K562 (cell line): ENCODE results near the gene TMC6. TPM values are rescaled to one million over a fixed set of nuclear protein-coding genes. Genes with fewer than 3 reads are reported as not detected.
"Not testable (repeated sequence)": the region's sequence is repeated elsewhere in the genome, so short reads cannot be mapped to it uniquely, and the experiment has no call there.

Experiments used
- AFF4 ChIP-seq: sonication (generic); formaldehyde crosslinking; IDR thresholded peaks from 2 replicates; pipeline ENCODE4 v1.8.0; 2023; ENCODE audit warnings: mild to moderate bottlenecking, missing genetic modification reagents
- ATF1 ChIP-seq, 2 experiments: fragments of 450-650 bp in 1 of 2; IDR thresholded peaks; 2 replicates each; pipeline ENCODE4 v1.6.1; 2016; ENCODE audit warnings: missing compliant biosample characterization in 1 of 2, missing genetic modification characterization in 1 of 2
- CTBP1 ChIP-seq: fragments of 450-650 bp; IDR thresholded peaks from 2 replicates; pipeline ENCODE4 v1.6.1; 2016; ENCODE audit warnings: borderline replicate concordance
- EP400 ChIP-seq: fragments of 450-650 bp; IDR thresholded peaks from 2 replicates; pipeline ENCODE4 v1.6.1; 2017; ENCODE audit warnings: antibody characterized with exemption, mild to moderate bottlenecking, moderate library complexity
- FOSL1 ChIP-seq: fragments of 200-800 bp; sonication (Bioruptor generic); conservative IDR thresholded peaks from 2 replicates; pipeline ENCODE4 v1.6.1; 2016; ENCODE audit warnings: missing genetic modification characterization, missing compliant biosample characterization
- GATA2 ChIP-seq: sonication (generic); formaldehyde crosslinking; IDR thresholded peaks from 2 replicates; pipeline ENCODE4 v1.4.0; 2020; ENCODE audit warnings: mild to moderate bottlenecking, missing genetic modification reagents
- KLF16 ChIP-seq: IDR thresholded peaks from 2 replicates; pipeline ENCODE4 v1.6.1; 2016; ENCODE audit warnings: antibody characterized with exemption
- LEF1 ChIP-seq: fragments of 450-650 bp; IDR thresholded peaks from 2 replicates; pipeline ENCODE4 v1.6.1; 2016; ENCODE audit warnings: mild to moderate bottlenecking
- MAZ ChIP-seq, 2 experiments: fragments of 450-650 bp in 1 of 2; sonication (generic) in 1 of 2; formaldehyde crosslinking; IDR thresholded peaks in 1 of 2; conservative IDR thresholded peaks in 1 of 2; 2 replicates each; pipeline versions ENCODE4 v1.4.0 to v1.5.0; 2020; ENCODE audit warnings: mild to moderate bottlenecking in 1 of 2, missing genetic modification reagents in 1 of 2
- MBD2 ChIP-seq: sonication (generic); IDR thresholded peaks from 2 replicates; pipeline ENCODE4 v1.6.1; 2016; ENCODE audit warnings: low read depth, borderline replicate concordance
- NFIC ChIP-seq: fragments of 450-650 bp; IDR thresholded peaks from 2 replicates; pipeline ENCODE4 v1.6.1; 2017; ENCODE audit warnings: mild to moderate bottlenecking, inconsistent platforms
- RCOR1 ChIP-seq, 2 experiments: IDR thresholded peaks; 2 replicates each; pipeline ENCODE4 v1.6.1; 2012; ENCODE audit warnings: low read depth in 2 of 2, low read length in 2 of 2, borderline replicate concordance in 1 of 2, improper control_type of control experiment in 1 of 2
- SMARCA4 ChIP-seq: fragments of 450-650 bp; IDR thresholded peaks from 2 replicates; pipeline ENCODE4 v1.6.1; 2016
- SMARCC2 ChIP-seq: fragments of 450-650 bp; IDR thresholded peaks from 2 replicates; pipeline ENCODE4 v1.6.1; 2017; ENCODE audit warnings: antibody characterized with exemption, moderate library complexity, mild to moderate bottlenecking, low read depth
- TAL1 ChIP-seq: fragments of 450-650 bp; IDR thresholded peaks from 2 replicates; pipeline ENCODE4 v1.6.1; 2016; ENCODE audit warnings: mild to moderate bottlenecking
- TEAD4 ChIP-seq, 2 experiments: sonication (generic) in 1 of 2; formaldehyde crosslinking in 1 of 2; IDR thresholded peaks; 2 replicates each; pipeline versions ENCODE4 v1.6.1 to v1.8.0; 2012 to 2022; ENCODE audit warnings: borderline replicate concordance in 1 of 2, inconsistent platforms in 1 of 2, low read length in 1 of 2, mild to moderate bottlenecking in 1 of 2, missing genetic modification reagents in 1 of 2
- ZBTB17 ChIP-seq: fragments of 450-650 bp; formaldehyde crosslinking; IDR thresholded peaks from 2 replicates; pipeline ENCODE4 v1.4.0; 2020; ENCODE audit warnings: mild to moderate bottlenecking
- polyA plus RNA-seq, 8 experiments: library from polyadenylated mRNA; depleted of rRNA in 4 of 8; stranded (reverse) in 5 of 8; unstranded in 3 of 8; fragments of >200 nt; fragmentation: Nextera tagmentation in 2 of 8; fragmentation: Illumina TruSeq in 1 of 8; extraction: Ambion mirVana in 2 of 8; extraction: Trizol in 1 of 8; gene quantifications; 2 replicates each; pipeline versions ENCODE4 v1.2.1 to v1.2.3, GENCODE V29; 2011 to 2014; ENCODE audit warnings: inconsistent platforms in 1 of 8, missing spikeins in 1 of 8
- total RNA-seq, 7 experiments: library from RNA; depleted of rRNA in 6 of 7; stranded (reverse); fragments of >200 nt in 6 of 7; fragmentation: Illumina TruSeq in 2 of 7; extraction: Trizol in 2 of 7; gene quantifications; 2 replicates each; pipeline versions ENCODE4 v1.2.1 to v1.2.3, GENCODE V29; 2011 to 2021; ENCODE audit warnings: low replicate concordance in 1 of 7
- TF ChIP-seq, protein P1 (sequence below), 3 experiments: fragments of 200-800 bp in 1 of 3; fragments of 250-450 bp in 1 of 3; fragments of 450-650 bp in 1 of 3; sonication (Bioruptor Pico) in 1 of 3; sonication (Bioruptor generic) in 1 of 3; formaldehyde crosslinking in 1 of 3; IDR thresholded peaks; 2 replicates each; pipeline versions ENCODE4 v1.6.1 to v1.8.0; 2016 to 2022; ENCODE audit warnings: mild to moderate bottlenecking in 2 of 3, missing genetic modification characterization in 2 of 3, missing compliant biosample characterization in 1 of 3, moderate library complexity in 1 of 3
- TF ChIP-seq, protein P2 (sequence below): sonication (generic); formaldehyde crosslinking; IDR thresholded peaks from 2 replicates; pipeline ENCODE4 v1.8.0; 2022; ENCODE audit warnings: missing genetic modification reagents, mild to moderate bottlenecking, moderate library complexity, borderline replicate concordance

Gene TMC6
- total and polyA plus RNA-seq, 9 of the 15 experiments (the other 6 are each of a cell fraction or from before 2014, with no cell fraction given): 4.1 to 351 (median 66.9) TPM

- TF ChIP-seq NFIC (peak; percentile 83), EP400 (peak; percentile 62), MAZ (CRISPR knock-in tag; conservative IDR thresholded peaks at IDR 0.05 in 1 of 2, IDR thresholded peaks at IDR 0.05 in 1 of 2) (peak; percentile 33 to 42; a peak in 2 of 4 replicates), TEAD4 (IDR thresholded peaks at IDR 0.05; ENCODE audit: low read length) (peak; percentile 88), SMARCC2 (peak; percentile 77; the same call in 1 of the 2 replicates), LEF1 (0 out of 2 replicates have a peak, but pooled peaks have one; percentile 38), FOSL1 (peak; percentile 49), CTBP1 (peak; percentile 93), ZBTB17 (CRISPR knock-in tag) (peak; percentile 92), RCOR1 (IDR thresholded peaks at IDR 0.05; ENCODE audit: borderline replicate concordance in 1 of 2, low read depth in 2 of 2, low read length in 2 of 2) (peak; percentile 53 to 60; a peak in 2 of 4 replicates), KLF16 (peak; percentile 88), ATF1 (tag; IDR thresholded peaks at IDR 0.05) (peak; percentile 55), SMARCA4 (peak; percentile 92), GATA2 (CRISPR knock-in tag) (peak; percentile 64), MBD2 (peak; percentile 51; the same call in 1 of the 2 replicates), TAL1 (peak; percentile 91), AFF4 (CRISPR knock-in tag) (0 out of 2 replicates have a peak, but pooled peaks have one; percentile 35)
- not testable (repeated sequence) for TF ChIP-seq TEAD4 (CRISPR knock-in tag; IDR thresholded peaks at IDR 0.05; ENCODE audit: borderline replicate concordance); ATF1 (CRISPR knock-in tag; IDR thresholded peaks at IDR 0.05)
- TF ChIP-seq, protein P1, sequence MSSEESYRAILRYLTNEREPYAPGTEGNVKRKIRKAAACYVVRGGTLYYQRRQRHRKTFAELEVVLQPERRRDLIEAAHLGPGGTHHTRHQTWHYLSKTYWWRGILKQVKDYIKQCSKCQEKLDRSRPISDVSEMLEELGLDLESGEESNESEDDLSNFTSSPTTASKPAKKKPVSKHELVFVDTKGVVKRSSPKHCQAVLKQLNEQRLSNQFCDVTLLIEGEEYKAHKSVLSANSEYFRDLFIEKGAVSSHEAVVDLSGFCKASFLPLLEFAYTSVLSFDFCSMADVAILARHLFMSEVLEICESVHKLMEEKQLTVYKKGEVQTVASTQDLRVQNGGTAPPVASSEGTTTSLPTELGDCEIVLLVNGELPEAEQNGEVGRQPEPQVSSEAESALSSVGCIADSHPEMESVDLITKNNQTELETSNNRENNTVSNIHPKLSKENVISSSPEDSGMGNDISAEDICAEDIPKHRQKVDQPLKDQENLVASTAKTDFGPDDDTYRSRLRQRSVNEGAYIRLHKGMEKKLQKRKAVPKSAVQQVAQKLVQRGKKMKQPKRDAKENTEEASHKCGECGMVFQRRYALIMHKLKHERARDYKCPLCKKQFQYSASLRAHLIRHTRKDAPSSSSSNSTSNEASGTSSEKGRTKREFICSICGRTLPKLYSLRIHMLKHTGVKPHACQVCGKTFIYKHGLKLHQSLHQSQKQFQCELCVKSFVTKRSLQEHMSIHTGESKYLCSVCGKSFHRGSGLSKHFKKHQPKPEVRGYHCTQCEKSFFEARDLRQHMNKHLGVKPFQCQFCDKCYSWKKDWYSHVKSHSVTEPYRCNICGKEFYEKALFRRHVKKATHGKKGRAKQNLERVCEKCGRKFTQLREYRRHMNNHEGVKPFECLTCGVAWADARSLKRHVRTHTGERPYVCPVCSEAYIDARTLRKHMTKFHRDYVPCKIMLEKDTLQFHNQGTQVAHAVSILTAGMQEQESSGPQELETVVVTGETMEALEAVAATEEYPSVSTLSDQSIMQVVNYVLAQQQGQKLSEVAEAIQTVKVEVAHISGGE (CRISPR knock-in tag; IDR thresholded peaks at IDR 0.05): peak in 1 of 3 experiments; percentile 68; a peak in 2 of 6 replicates
- TF ChIP-seq, protein P2, sequence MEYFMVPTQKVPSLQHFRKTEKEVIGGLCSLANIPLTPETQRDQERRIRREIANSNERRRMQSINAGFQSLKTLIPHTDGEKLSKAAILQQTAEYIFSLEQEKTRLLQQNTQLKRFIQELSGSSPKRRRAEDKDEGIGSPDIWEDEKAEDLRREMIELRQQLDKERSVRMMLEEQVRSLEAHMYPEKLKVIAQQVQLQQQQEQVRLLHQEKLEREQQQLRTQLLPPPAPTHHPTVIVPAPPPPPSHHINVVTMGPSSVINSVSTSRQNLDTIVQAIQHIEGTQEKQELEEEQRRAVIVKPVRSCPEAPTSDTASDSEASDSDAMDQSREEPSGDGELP (CRISPR knock-in tag): 0 out of 2 replicates have a peak, but pooled peaks have one; percentile 22
These were observed 46.1 kb downstream of the TMC6 start (continued) for GRCh38 chr17:78082355-78082872.
